Liver (tissue), 9 donors: ENCODE measurements around the gene AIG1. TPM values are rescaled to one million over a fixed set of nuclear protein-coding genes. Genes with fewer than 3 reads are reported as not detected.

ENCODE experiments used
- DNase-seq: peaks from one replicate; pipeline ENCODE4 v3.0.0-alpha.2; 2017; ENCODE audit warnings: low spot score
- H3K27ac ChIP-seq, 2 donors: one replicate each; pipeline ENCODE4 v1.7.0; 2013; ENCODE audit warnings: inconsistent platforms in 2 of 2, low read length in 2 of 2, control low read depth in 1 of 2, low read depth in 1 of 2, mild to moderate bottlenecking in 1 of 2
- H3K27me3 ChIP-seq, 4 donors: one replicate each; pipeline versions ENCODE4 v1.6.1 to v1.7.0; 2013; ENCODE audit warnings: low read length in 3 of 4, inconsistent platforms in 1 of 4, mild to moderate bottlenecking in 1 of 4, moderate library complexity in 1 of 4; ENCODE audit not compliant: control insufficient read depth in 4 of 4, insufficient read depth in 4 of 4
- H3K36me3 ChIP-seq, 4 donors: one replicate each; pipeline versions ENCODE4 v1.6.1 to v1.7.0; 2013; ENCODE audit warnings: low read length in 3 of 4, mild to moderate bottlenecking in 3 of 4, low read depth in 1 of 4, moderate library complexity in 1 of 4; ENCODE audit not compliant: control insufficient read depth in 4 of 4, insufficient read depth in 3 of 4
- H3K4me1 ChIP-seq, 4 donors: one replicate each; pipeline versions ENCODE4 v1.6.1 to v1.7.0; 2013; ENCODE audit warnings: low read length in 3 of 4, mild to moderate bottlenecking in 3 of 4, moderate library complexity in 1 of 4; ENCODE audit not compliant: control insufficient read depth in 4 of 4, insufficient read depth in 4 of 4
- H3K4me3 ChIP-seq, 3 donors: one replicate each; pipeline versions ENCODE4 v1.6.1 to v1.7.0; 2013; ENCODE audit warnings: low read length in 3 of 3, control low read depth in 1 of 3, low read depth in 1 of 3, mild to moderate bottlenecking in 1 of 3
- H3K9ac ChIP-seq, 2 donors: one replicate each; pipeline ENCODE4 v1.7.0; 2013; ENCODE audit warnings: low read length in 2 of 2, mild to moderate bottlenecking in 2 of 2, moderate library complexity in 2 of 2, control low read depth in 1 of 2, low read depth in 1 of 2
- H3K9me3 ChIP-seq, 4 donors: one replicate each; pipeline versions ENCODE4 v1.6.1 to v1.7.0; 2013; ENCODE audit warnings: low read length in 3 of 4; ENCODE audit not compliant: control insufficient read depth in 4 of 4
- FOXA1 ChIP-seq: IDR thresholded peaks from 2 replicates; pipeline ENCODE4 v1.6.1; 2016; ENCODE audit warnings: antibody characterized with exemption
- FOXA2 ChIP-seq: IDR thresholded peaks from 2 replicates; pipeline ENCODE4 v1.6.1; 2016; ENCODE audit warnings: antibody characterized with exemption
- GABPA ChIP-seq, 2 donors: IDR thresholded peaks in 1 of 2; conservative IDR thresholded peaks in 1 of 2; 2 replicates each; pipeline ENCODE4 v1.6.1; 2016; ENCODE audit warnings: antibody characterized with exemption in 2 of 2, mild to moderate bottlenecking in 1 of 2, moderate library complexity in 1 of 2
- HNF4A ChIP-seq, 2 donors: conservative IDR thresholded peaks; 2 replicates each; pipeline ENCODE4 v1.6.1; 2016; ENCODE audit warnings: antibody characterized with exemption in 2 of 2, mild to moderate bottlenecking in 2 of 2
- HNF4G ChIP-seq: IDR thresholded peaks from 2 replicates; pipeline ENCODE4 v1.6.1; 2016; ENCODE audit warnings: antibody characterized with exemption
- JUND ChIP-seq, 2 donors: IDR thresholded peaks; 2 replicates each; pipeline ENCODE4 v1.6.1; 2016; ENCODE audit warnings: antibody characterized with exemption in 2 of 2
- NR2F2 ChIP-seq: IDR thresholded peaks from 2 replicates; pipeline ENCODE4 v1.6.1; 2016; ENCODE audit warnings: antibody characterized with exemption
- RAD21 ChIP-seq, 2 donors: IDR thresholded peaks; 2 replicates each; pipeline ENCODE4 v1.6.1; 2016; ENCODE audit warnings: antibody characterized with exemption in 2 of 2, mild to moderate bottlenecking in 2 of 2
- RXRA ChIP-seq, 2 donors: IDR thresholded peaks; 2 replicates each; pipeline ENCODE4 v1.6.1; 2017 to 2018; ENCODE audit warnings: antibody characterized with exemption in 2 of 2, mild to moderate bottlenecking in 1 of 2
- SP1 ChIP-seq: IDR thresholded peaks from 2 replicates; pipeline ENCODE4 v1.6.1; 2018; ENCODE audit warnings: antibody characterized with exemption, mild to moderate bottlenecking
- TAF1 ChIP-seq: conservative IDR thresholded peaks from 2 replicates; pipeline ENCODE4 v1.6.1; 2016; ENCODE audit warnings: antibody characterized with exemption, mild to moderate bottlenecking
- YY1 ChIP-seq: IDR thresholded peaks from 2 replicates; pipeline ENCODE4 v1.6.1; 2016; ENCODE audit warnings: antibody characterized with exemption, mild to moderate bottlenecking
- WGBS: extraction: QIAGEN DNeasy Blood & Tissue Kit; methylation state at CpG from one replicate; pipeline ENCODE4 v1.1.7; 2013; 5-methylcytosine and 5-hydroxymethylcytosine counted together
- polyA plus RNA-seq, 2 donors: library from polyadenylated mRNA; stranded (reverse) in 1 of 2; unstranded in 1 of 2; fragments of 200-250 nt in 1 of 2; fragments of >200 nt in 1 of 2; fragmentation: Nextera tagmentation in 1 of 2; extraction: Ambion mirVana in 1 of 2; gene quantifications; one replicate each; pipeline versions ENCODE4 v1.2.1 to v1.2.3, GENCODE V29; 2013 to 2015
- total RNA-seq, 2 donors: library from RNA; depleted of rRNA; stranded (reverse); fragments of >200 nt; gene quantifications; one replicate each; pipeline ENCODE4 v1.2.3, GENCODE V29; 2014
- TF ChIP-seq, protein P1 (sequence below): IDR thresholded peaks from 2 replicates; pipeline ENCODE4 v1.6.1; 2016; ENCODE audit warnings: antibody characterized with exemption
- TF ChIP-seq, protein P2 (sequence below): IDR thresholded peaks from 2 replicates; pipeline ENCODE4 v1.6.1; 2016; ENCODE audit warnings: antibody characterized with exemption
- TF ChIP-seq, protein P3 (sequence below): IDR thresholded peaks from 2 replicates; pipeline ENCODE4 v1.6.1; 2016; ENCODE audit warnings: antibody characterized with exemption
- TF ChIP-seq, protein P4 (sequence below): fragments of 150-350 bp; IDR thresholded peaks from 2 replicates; pipeline ENCODE4 v1.5.1; 2017; ENCODE audit warnings: improper control_type of control experiment, low read depth, low read length; ENCODE audit not compliant: missing input control
- TF ChIP-seq, protein P5 (sequence below): IDR thresholded peaks from 2 replicates; pipeline ENCODE4 v1.6.1; 2016; ENCODE audit warnings: antibody characterized with exemption, mild to moderate bottlenecking
- donor health status: healthy.
- donor health status: healthy.
- donor health status: healthy.
- donor health status: healthy.
- donor health status: healthy.

Gene AIG1
- total and polyA plus RNA-seq, 4 donors: 74.8 to 169 (median 121) TPM

DNA sequence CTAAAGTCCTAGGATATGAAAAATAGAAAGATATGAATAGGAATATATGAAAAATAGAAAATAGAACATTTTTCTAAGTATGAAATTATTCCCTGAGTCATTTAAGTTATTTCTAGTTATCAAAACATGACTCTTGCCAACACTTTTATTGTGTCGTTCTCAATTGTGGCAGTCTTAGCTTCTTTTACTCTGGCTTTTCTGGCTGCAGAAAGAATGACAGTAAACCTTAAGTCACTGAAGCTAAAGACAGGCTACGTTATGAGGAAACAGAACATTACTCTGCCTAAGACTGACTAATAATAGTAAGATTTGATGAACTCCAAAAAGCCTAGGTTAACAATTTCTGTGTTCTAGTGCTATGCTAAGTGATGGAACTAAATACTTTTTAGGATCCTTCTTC, 74.6 kb downstream of the AIG1 start:
- H3K9ac ChIP-seq: no peak overlapping the region
- TF ChIP-seq RXRA (IDR thresholded peaks at IDR 0.05): no peak
- no peak for TF ChIP-seq FOXA1
- TF ChIP-seq HNF4A (conservative IDR thresholded peaks at IDR 0.05): no peak
- TF ChIP-seq YY1: no peak
- TF ChIP-seq, protein P1, sequence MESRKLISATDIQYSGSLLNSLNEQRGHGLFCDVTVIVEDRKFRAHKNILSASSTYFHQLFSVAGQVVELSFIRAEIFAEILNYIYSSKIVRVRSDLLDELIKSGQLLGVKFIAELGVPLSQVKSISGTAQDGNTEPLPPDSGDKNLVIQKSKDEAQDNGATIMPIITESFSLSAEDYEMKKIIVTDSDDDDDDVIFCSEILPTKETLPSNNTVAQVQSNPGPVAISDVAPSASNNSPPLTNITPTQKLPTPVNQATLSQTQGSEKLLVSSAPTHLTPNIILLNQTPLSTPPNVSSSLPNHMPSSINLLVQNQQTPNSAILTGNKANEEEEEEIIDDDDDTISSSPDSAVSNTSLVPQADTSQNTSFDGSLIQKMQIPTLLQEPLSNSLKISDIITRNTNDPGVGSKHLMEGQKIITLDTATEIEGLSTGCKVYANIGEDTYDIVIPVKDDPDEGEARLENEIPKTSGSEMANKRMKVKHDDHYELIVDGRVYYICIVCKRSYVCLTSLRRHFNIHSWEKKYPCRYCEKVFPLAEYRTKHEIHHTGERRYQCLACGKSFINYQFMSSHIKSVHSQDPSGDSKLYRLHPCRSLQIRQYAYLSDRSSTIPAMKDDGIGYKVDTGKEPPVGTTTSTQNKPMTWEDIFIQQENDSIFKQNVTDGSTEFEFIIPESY: no peak
- no peak for TF ChIP-seq RAD21 (IDR thresholded peaks at IDR 0.05)
- TF ChIP-seq TAF1: no peak
- no peak for TF ChIP-seq GABPA (IDR thresholded peaks at IDR 0.05 in 1 of 2, conservative IDR thresholded peaks at IDR 0.05 in 1 of 2)
- TF ChIP-seq, protein P2, sequence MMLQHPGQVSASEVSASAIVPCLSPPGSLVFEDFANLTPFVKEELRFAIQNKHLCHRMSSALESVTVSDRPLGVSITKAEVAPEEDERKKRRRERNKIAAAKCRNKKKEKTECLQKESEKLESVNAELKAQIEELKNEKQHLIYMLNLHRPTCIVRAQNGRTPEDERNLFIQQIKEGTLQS: no peak
- TF ChIP-seq, protein P3, sequence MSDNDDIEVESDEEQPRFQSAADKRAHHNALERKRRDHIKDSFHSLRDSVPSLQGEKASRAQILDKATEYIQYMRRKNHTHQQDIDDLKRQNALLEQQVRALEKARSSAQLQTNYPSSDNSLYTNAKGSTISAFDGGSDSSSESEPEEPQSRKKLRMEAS: no peak
- no peak for TF ChIP-seq SP1
- TF ChIP-seq FOXA2: no peak
- TF ChIP-seq, protein P4, sequence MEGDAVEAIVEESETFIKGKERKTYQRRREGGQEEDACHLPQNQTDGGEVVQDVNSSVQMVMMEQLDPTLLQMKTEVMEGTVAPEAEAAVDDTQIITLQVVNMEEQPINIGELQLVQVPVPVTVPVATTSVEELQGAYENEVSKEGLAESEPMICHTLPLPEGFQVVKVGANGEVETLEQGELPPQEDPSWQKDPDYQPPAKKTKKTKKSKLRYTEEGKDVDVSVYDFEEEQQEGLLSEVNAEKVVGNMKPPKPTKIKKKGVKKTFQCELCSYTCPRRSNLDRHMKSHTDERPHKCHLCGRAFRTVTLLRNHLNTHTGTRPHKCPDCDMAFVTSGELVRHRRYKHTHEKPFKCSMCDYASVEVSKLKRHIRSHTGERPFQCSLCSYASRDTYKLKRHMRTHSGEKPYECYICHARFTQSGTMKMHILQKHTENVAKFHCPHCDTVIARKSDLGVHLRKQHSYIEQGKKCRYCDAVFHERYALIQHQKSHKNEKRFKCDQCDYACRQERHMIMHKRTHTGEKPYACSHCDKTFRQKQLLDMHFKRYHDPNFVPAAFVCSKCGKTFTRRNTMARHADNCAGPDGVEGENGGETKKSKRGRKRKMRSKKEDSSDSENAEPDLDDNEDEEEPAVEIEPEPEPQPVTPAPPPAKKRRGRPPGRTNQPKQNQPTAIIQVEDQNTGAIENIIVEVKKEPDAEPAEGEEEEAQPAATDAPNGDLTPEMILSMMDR: no peak
- no peak for TF ChIP-seq HNF4G
- no peak overlapping the region for H3K27ac ChIP-seq
- peaks cover 0 to 30% (median 7%) of the 10 kb centered on the region in 4 donors for H3K36me3 ChIP-seq
- no peaks in the 10 kb centered on the region for H3K4me1 ChIP-seq
- peaks cover 0 to 9% (median 1%) of the 10 kb centered on the region in 4 donors for H3K9me3 ChIP-seq
- 92% methylated on average over 2 of the region's 2 CpGs for WGBS
- DNase-seq: no peak
- no peak overlapping the region for H3K4me3 ChIP-seq
- no peaks in the 10 kb centered on the region for H3K27me3 ChIP-seq

DNA sequence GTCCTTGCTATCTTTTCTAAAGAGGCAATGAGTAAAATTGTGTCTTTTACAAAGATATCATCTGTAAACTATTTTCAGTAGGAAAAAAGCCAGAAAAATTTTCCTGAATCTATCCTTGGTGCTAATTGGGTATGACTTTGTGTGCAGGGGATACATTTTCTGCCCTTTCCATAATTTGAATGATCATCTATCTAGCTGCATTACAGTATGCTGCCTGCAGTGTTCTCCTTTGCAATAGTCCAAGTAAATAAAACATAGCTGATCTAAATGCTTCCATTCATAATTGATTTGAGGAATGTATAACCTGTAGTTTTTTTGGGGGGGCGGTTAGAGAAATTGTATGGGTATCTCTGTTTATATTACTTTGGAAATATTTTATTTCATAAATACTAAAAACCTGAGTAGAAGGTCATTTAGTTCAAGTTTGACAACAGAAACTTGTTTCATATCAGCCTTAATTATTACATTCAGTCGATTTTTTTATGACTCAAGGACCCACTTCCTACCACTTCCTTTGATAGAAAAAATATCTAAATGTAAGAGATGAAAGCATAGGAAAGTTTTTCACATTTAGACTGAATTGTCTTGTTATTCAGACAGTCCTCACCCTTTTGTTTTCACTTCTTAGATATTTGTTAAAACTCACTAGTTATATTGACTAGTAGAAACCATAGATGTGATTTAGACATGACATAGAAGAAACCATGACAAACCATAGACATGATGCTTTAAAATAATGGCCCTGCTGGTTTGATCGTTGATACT, 75.3 kb downstream of the AIG1 start:
- WGBS: 85% methylated on average over 3 of the region's 3 CpGs
- DNase-seq: no peak
- H3K4me3 ChIP-seq: no peak overlapping the region
- H3K36me3 ChIP-seq: peaks cover 0 to 32% (median 8%) of the 10 kb centered on the region in 4 donors
- no peaks in the 10 kb centered on the region for H3K4me1 ChIP-seq
- H3K27ac ChIP-seq: no peak overlapping the region
- H3K27me3 ChIP-seq: no peaks in the 10 kb centered on the region
- peaks cover 0 to 5% (median 1%) of the 10 kb centered on the region in 4 donors for H3K9me3 ChIP-seq
- no peak overlapping the region for H3K9ac ChIP-seq
- TF ChIP-seq, protein P5, sequence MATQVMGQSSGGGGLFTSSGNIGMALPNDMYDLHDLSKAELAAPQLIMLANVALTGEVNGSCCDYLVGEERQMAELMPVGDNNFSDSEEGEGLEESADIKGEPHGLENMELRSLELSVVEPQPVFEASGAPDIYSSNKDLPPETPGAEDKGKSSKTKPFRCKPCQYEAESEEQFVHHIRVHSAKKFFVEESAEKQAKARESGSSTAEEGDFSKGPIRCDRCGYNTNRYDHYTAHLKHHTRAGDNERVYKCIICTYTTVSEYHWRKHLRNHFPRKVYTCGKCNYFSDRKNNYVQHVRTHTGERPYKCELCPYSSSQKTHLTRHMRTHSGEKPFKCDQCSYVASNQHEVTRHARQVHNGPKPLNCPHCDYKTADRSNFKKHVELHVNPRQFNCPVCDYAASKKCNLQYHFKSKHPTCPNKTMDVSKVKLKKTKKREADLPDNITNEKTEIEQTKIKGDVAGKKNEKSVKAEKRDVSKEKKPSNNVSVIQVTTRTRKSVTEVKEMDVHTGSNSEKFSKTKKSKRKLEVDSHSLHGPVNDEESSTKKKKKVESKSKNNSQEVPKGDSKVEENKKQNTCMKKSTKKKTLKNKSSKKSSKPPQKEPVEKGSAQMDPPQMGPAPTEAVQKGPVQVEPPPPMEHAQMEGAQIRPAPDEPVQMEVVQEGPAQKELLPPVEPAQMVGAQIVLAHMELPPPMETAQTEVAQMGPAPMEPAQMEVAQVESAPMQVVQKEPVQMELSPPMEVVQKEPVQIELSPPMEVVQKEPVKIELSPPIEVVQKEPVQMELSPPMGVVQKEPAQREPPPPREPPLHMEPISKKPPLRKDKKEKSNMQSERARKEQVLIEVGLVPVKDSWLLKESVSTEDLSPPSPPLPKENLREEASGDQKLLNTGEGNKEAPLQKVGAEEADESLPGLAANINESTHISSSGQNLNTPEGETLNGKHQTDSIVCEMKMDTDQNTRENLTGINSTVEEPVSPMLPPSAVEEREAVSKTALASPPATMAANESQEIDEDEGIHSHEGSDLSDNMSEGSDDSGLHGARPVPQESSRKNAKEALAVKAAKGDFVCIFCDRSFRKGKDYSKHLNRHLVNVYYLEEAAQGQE: no peak
- TF ChIP-seq, protein P4: no peak
- TF ChIP-seq, protein P3: no peak
- TF ChIP-seq TAF1 (no peak), RXRA (IDR thresholded peaks at IDR 0.05) (no peak), HNF4G (no peak), JUND (IDR thresholded peaks at IDR 0.05) (no peak), FOXA1 (no peak), GABPA (IDR thresholded peaks at IDR 0.05 in 1 of 2, conservative IDR thresholded peaks at IDR 0.05 in 1 of 2) (no peak), NR2F2 (no peak), YY1 (no peak), SP1 (no peak)
- TF ChIP-seq, protein P1: no peak
- TF ChIP-seq, protein P2: no peak
